ENCODE data around the gene HDGFL3. TPM values are rescaled to one million over a fixed set of nuclear protein-coding genes. Genes with fewer than 3 reads are reported as not detected.

The HDGFL3 gene
- total RNA-seq, 1 donor from 2014 or later: 92.2 TPM

- TF ChIP-seq CTCF (IDR thresholded peaks at IDR 0.05; ENCODE audit: unreplicated experiment): no peak
- Mint-ChIP-seq H3K27me3 (ENCODE audit: low read depth) (no peaks in the 10 kb centered on the region), H3K4me1 (no peaks in the 10 kb centered on the region), H3K27ac (no peak overlapping the region), H3K9me3 (no peaks in the 10 kb centered on the region), H3K36me3 (peaks cover 6% of the 10 kb centered on the region), H3K4me3 (no peak overlapping the region)
- DNase-seq (ENCODE audit: low spot score in 2 of 2, unreplicated experiment in 2 of 2): no peak
Observed at GRCh38 chr15:83129791-83130190, 77.8 kb downstream of the HDGFL3 start.

GRCh38 chr15:83127547-83128150, 80.0 kb downstream of the HDGFL3 start:
- H3K36me3 Mint-ChIP-seq: peaks cover 6% of the 10 kb centered on the region
- no peak overlapping the region for H3K4me3 Mint-ChIP-seq
- no peaks in the 10 kb centered on the region for H3K9me3 Mint-ChIP-seq
- no peak for DNase-seq (ENCODE audit: low spot score in 2 of 2, unreplicated experiment in 2 of 2)
- H3K27me3 Mint-ChIP-seq (ENCODE audit: low read depth): no peaks in the 10 kb centered on the region
- H3K27ac Mint-ChIP-seq: no peak overlapping the region
- H3K4me1 Mint-ChIP-seq: no peaks in the 10 kb centered on the region
- no peak for TF ChIP-seq CTCF (IDR thresholded peaks at IDR 0.05; ENCODE audit: unreplicated experiment)

- Mint-ChIP-seq H3K4me1 (no peaks in the 10 kb centered on the region), H3K27me3 (ENCODE audit: low read depth) (no peaks in the 10 kb centered on the region), H3K4me3 (no peak overlapping the region), H3K36me3 (no peaks in the 10 kb centered on the region), H3K27ac (no peak overlapping the region), H3K9me3 (no peaks in the 10 kb centered on the region)
- TF ChIP-seq CTCF (IDR thresholded peaks at IDR 0.05; ENCODE audit: unreplicated experiment): no peak
- no peak for DNase-seq (ENCODE audit: low spot score in 2 of 2, unreplicated experiment in 2 of 2)
Observed at GRCh38 chr15:83123529-83123928, 84.1 kb downstream of the HDGFL3 start.

GRCh38 chr15:83119968-83120581, 87.5 kb downstream of the HDGFL3 start:
- Mint-ChIP-seq H3K4me1 (no peaks in the 10 kb centered on the region), H3K9me3 (no peaks in the 10 kb centered on the region), H3K4me3 (no peak overlapping the region), H3K36me3 (no peaks in the 10 kb centered on the region), H3K27ac (no peak overlapping the region), H3K27me3 (ENCODE audit: low read depth) (no peaks in the 10 kb centered on the region)
- DNase-seq (ENCODE audit: low spot score in 2 of 2, unreplicated experiment in 2 of 2): no peak
- TF ChIP-seq CTCF (IDR thresholded peaks at IDR 0.05; ENCODE audit: unreplicated experiment): no peak

- no peak for TF ChIP-seq CTCF (IDR thresholded peaks at IDR 0.05; ENCODE audit: unreplicated experiment)
- Mint-ChIP-seq H3K27me3 (ENCODE audit: low read depth) (no peaks in the 10 kb centered on the region), H3K9me3 (no peaks in the 10 kb centered on the region), H3K36me3 (peaks cover 3% of the 10 kb centered on the region), H3K4me3 (no peak overlapping the region), H3K4me1 (no peaks in the 10 kb centered on the region), H3K27ac (no peak overlapping the region)
- DNase-seq (ENCODE audit: low spot score in 2 of 2, unreplicated experiment in 2 of 2): no peak
Observed at GRCh38 chr15:83118968-83119367, 88.7 kb downstream of the HDGFL3 start.

All from mesothelial cell of epicardium (in vitro differentiated cells).